Heart left ventricle (tissue), 16 donors: ENCODE results near the gene ZIC2. TPM values are rescaled to one million over a fixed set of nuclear protein-coding genes. Genes with fewer than 3 reads are reported as not detected.

Source experiments
- ATAC-seq, 4 donors: fragments of 200-7000 bp; cut with Tn5 transposase; one replicate each; pipeline ENCODE4 v1.9.1; 2020 to 2022; ENCODE audit warnings: moderate library complexity in 4 of 4, mild to moderate bottlenecking in 3 of 4, moderate number of reproducible peaks in 1 of 4
- DNase-seq, 5 donors: peaks; one replicate each; pipeline ENCODE4 v3.0.0-alpha.2; 2020
- H3K27ac ChIP-seq, 12 donors: fragments of 200-600 bp; sonication (generic) in 4 of 12; one replicate each; pipeline versions ENCODE4 v1.5.0 to v1.8.0; 2016 to 2022; ENCODE audit warnings: mild to moderate bottlenecking in 2 of 12
- H3K27me3 ChIP-seq, 9 donors: fragments of 200-600 bp; sonication (generic) in 2 of 9; one replicate each; pipeline versions ENCODE4 v1.5.1 to v1.8.0; 2016 to 2022; ENCODE audit warnings: mild to moderate bottlenecking in 3 of 9
- H3K36me3 ChIP-seq, 9 donors: fragments of 200-600 bp; sonication (generic) in 2 of 9; one replicate each; pipeline versions ENCODE4 v1.5.0 to v1.8.0; 2018 to 2022; ENCODE audit warnings: mild to moderate bottlenecking in 2 of 9
- H3K4me1 ChIP-seq, 12 donors: fragments of 200-600 bp; sonication (generic) in 4 of 12; one replicate each; pipeline versions ENCODE4 v1.5.0 to v1.8.0; 2016 to 2022; ENCODE audit warnings: mild to moderate bottlenecking in 3 of 12
- H3K4me3 ChIP-seq, 12 donors: fragments of 200-600 bp; sonication (generic) in 4 of 12; one replicate each; pipeline versions ENCODE4 v1.5.0 to v1.8.0; 2017 to 2022; ENCODE audit warnings: mild to moderate bottlenecking in 9 of 12, moderate library complexity in 4 of 12
- H3K9me3 ChIP-seq, 12 donors: fragments of 200-600 bp; sonication (generic) in 4 of 12; one replicate each; pipeline versions ENCODE4 v1.5.0 to v1.8.0; 2016 to 2022; ENCODE audit warnings: mild to moderate bottlenecking in 1 of 12
- POLR2A ChIP-seq, 2 donors: fragments of 450-650 bp; IDR thresholded peaks; one replicate each; pipeline ENCODE4 v1.6.1; 2017; ENCODE audit warnings: antibody characterized with exemption in 2 of 2, mild to moderate bottlenecking in 2 of 2, moderate library complexity in 2 of 2
- WGBS, 4 donors: extraction: QIAGEN DNeasy Blood & Tissue Kit in 2 of 4; methylation state at CpG; one replicate each; pipeline versions ENCODE4 v1.1.5 to v1.1.7; 2013 to 2018; 5-methylcytosine and 5-hydroxymethylcytosine counted together
- intact Hi-C, 10 donors: fragments of 100-400 bp; cut with DNase I; formaldehyde crosslinking; loops; one replicate each; pipeline versions ENCODE4 v1.11.1 to v1.14.2; 2022
- polyA plus RNA-seq, 2 donors: library from polyadenylated mRNA; stranded (reverse); fragments of 200-250 nt; gene quantifications; one replicate each; pipeline ENCODE4 v1.2.3, GENCODE V29; 2013
- total RNA-seq, 9 donors: library from RNA; depleted of rRNA in 2 of 9; stranded (reverse); fragments of >200 nt in 2 of 9; fragmentation: NEBNext Ultra II Directional in 3 of 9; extraction: Animal tissue kit (Norgen Biotek cat#: 25700) in 3 of 9; gene quantifications; one replicate each; pipeline versions ENCODE4 v1.1.0 to v1.2.4, GENCODE V29; 2016 to 2023
- TF ChIP-seq, protein P1 (sequence below), 12 donors: fragments of 200-600 bp; sonication (generic) in 4 of 12; IDR thresholded peaks; one replicate each; pipeline versions ENCODE4 v1.5.0 to v1.8.0; 2018 to 2022; ENCODE audit warnings: antibody characterized with exemption in 12 of 12, mild to moderate bottlenecking in 5 of 12
- donor health status: ischemic (EF 13 %, LVEDD 7.1; RV severe dilation, severe dysfunction).
- donor health status: healthy with polysubstance abuse.
- donor health status: DM: no; HTN: yes; CAD: no.
- donor health status: DM: no; HTN: no; CAD: no.
- donor health status: ischemic (EF 25% LVEDD 6.9; RV normal size, moderate dysfunction).
- donor health status: ischemic (EF 25% LVEDD 5.7; RV mildly dilated, moderate dysfunction).
- donor health status: healthy.
- donor health status: DM: yes; HTN: yes; CAD: no.
- donor health status: ischemic (EF 35%, LVEDD 5.7; RV mildly dilated, moderate dysfunction).
- donor health status: nonischemic (EF 11% LVEDD 7.7; RV severe dilation, severe dysfunction).
- donor health status: DM: yes; HTN: yes; CAD: no.
- donor health status: PGD.
- donor health status: ischemic (EF 29% LVEDD 5.4; RV normal size, mild dysfunction).
- donor health status: nonischemic (EF 23%, LVEDD 6.1; RV moderate dilation, normal function).

Gene ZIC2
- total and polyA plus RNA-seq, 11 donors: not detected

DNA sequence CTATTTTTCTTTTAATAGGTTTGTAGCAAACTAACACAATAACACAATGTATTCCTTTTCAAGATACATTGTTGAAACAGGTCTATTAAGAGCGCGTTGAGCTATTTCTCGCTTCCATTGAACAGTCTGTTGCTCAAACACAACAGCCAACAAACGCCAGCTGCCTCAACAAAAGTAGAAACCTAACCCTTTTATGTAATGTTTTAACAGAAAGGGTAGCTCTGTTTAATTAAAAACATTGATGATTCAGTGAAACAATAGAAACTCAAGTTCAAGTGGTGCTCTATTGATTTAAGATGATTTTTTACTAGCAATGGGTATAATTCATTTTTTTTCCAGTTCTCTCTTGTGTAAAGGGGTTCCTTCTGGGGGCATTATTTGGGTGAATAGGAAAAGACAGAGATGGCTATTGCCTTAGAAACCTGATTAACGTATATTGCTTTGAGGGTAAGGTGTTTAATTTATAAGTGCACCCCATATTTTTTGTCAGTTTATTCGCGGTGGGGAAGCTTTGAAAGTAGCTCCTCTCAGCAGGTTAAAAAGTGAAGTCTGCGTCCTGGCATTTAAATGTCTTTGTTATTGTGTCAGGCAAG, 14.9 kb downstream of the ZIC2 start:
- no peak overlapping the region for H3K4me3 ChIP-seq
- TF ChIP-seq, protein P1, sequence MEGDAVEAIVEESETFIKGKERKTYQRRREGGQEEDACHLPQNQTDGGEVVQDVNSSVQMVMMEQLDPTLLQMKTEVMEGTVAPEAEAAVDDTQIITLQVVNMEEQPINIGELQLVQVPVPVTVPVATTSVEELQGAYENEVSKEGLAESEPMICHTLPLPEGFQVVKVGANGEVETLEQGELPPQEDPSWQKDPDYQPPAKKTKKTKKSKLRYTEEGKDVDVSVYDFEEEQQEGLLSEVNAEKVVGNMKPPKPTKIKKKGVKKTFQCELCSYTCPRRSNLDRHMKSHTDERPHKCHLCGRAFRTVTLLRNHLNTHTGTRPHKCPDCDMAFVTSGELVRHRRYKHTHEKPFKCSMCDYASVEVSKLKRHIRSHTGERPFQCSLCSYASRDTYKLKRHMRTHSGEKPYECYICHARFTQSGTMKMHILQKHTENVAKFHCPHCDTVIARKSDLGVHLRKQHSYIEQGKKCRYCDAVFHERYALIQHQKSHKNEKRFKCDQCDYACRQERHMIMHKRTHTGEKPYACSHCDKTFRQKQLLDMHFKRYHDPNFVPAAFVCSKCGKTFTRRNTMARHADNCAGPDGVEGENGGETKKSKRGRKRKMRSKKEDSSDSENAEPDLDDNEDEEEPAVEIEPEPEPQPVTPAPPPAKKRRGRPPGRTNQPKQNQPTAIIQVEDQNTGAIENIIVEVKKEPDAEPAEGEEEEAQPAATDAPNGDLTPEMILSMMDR (IDR thresholded peaks at IDR 0.05): no peak
- TF ChIP-seq POLR2A (IDR thresholded peaks at IDR 0.05): no peak
- peaks cover 62 to 100% (median 89%) of the 10 kb centered on the region in 9 donors for H3K27me3 ChIP-seq
- H3K9me3 ChIP-seq: no peaks in the 10 kb centered on the region
- intact Hi-C loops: no loop called here
- H3K36me3 ChIP-seq: no peaks in the 10 kb centered on the region
- peaks cover 0 to 6% (median 0%) of the 10 kb centered on the region in 12 donors for H3K4me1 ChIP-seq
- ATAC-seq: no peak
- DNase-seq: no peak
- WGBS, 4 donors: 14 to 18% (median 18%) methylated on average over 8 of the region's 8 CpGs
- no peak overlapping the region for H3K27ac ChIP-seq

DNA sequence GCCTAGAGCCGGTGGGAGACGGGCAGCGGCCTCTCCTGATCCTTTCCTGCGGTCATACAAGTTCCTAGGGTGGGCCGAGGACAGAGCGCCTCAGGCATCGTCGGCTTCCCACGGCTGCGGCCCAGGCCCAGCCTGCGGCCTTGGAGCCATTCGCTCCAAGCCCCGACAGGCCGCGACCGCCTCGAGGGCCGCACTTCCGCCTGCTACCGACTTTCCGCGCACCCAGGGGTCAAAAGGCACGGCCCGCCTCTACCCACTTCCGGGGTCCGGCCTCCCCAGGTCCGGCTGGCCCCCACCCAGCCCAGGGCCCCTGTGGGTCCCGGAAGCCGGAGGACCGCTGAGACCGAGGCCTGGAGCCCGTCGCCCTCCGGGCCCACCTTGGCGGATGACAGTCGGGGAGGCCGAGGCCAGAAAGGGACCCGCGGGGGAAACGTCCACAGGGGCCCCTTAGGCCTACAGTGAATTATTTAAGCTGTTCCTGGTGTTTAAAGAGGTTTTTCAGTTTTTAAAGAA, 16.2 kb downstream of the ZIC2 start:
- ATAC-seq (peak in 1 of 4 donors; percentile 39), DNase-seq (no peak)

DNA sequence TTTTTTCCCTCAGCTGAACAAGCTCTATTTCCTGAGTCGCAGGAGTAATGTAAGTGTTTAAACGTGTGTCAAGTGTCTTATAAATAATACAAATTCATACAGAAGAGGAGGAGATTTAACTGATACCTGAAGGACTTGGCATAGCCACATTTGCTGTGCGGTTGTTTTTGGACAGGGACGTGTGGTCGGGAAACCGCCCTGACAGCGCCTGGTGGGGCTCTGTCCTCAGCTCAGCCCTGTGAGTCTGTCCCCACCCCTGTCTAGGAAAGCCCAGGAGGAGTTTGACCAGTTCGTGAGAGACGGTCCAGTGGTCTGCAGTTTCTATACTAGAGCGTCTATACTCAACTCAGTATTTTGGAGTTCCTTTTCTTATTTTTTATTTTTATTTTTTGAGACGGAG, 16.7 kb downstream of the ZIC2 start:
- DNase-seq (no peak), ATAC-seq (no peak)
- intact Hi-C loops: no loop called here
- peaks cover 0 to 6% (median 0%) of the 10 kb centered on the region in 12 donors for H3K4me1 ChIP-seq
- 87 to 90% (median 89%) methylated on average over 11 of the region's 11 CpGs for WGBS, 4 donors
- H3K9me3 ChIP-seq: peaks cover 0 to under 1% (median 0%) of the 10 kb centered on the region in 12 donors
- no peak overlapping the region for H3K27ac ChIP-seq
- no peak overlapping the region for H3K4me3 ChIP-seq
- no peaks in the 10 kb centered on the region for H3K36me3 ChIP-seq
- H3K27me3 ChIP-seq: peaks cover 45 to 99% (median 72%) of the 10 kb centered on the region in 9 donors
- TF ChIP-seq POLR2A (IDR thresholded peaks at IDR 0.05): no peak
- TF ChIP-seq, protein P1 (IDR thresholded peaks at IDR 0.05): no peak

More for the DNA sequence above, 16.2 kb downstream of the ZIC2 start:
- no peak overlapping the region for H3K27ac ChIP-seq
- WGBS, 4 donors: 38 to 48% (median 45%) methylated on average over 20 to 40 of the region's 40 CpGs
- intact Hi-C loops: no loop called here
- TF ChIP-seq POLR2A (IDR thresholded peaks at IDR 0.05): no peak
- TF ChIP-seq, protein P1 (IDR thresholded peaks at IDR 0.05): no peak
- H3K4me1 ChIP-seq: peaks cover 0 to 6% (median 0%) of the 10 kb centered on the region in 12 donors
- H3K4me3 ChIP-seq: peak overlapping the region in 1 of 12 donors; percentile 7
- peaks cover 50 to 99% (median 76%) of the 10 kb centered on the region in 9 donors for H3K27me3 ChIP-seq
- no peaks in the 10 kb centered on the region for H3K9me3 ChIP-seq
- H3K36me3 ChIP-seq: no peaks in the 10 kb centered on the region

DNA sequence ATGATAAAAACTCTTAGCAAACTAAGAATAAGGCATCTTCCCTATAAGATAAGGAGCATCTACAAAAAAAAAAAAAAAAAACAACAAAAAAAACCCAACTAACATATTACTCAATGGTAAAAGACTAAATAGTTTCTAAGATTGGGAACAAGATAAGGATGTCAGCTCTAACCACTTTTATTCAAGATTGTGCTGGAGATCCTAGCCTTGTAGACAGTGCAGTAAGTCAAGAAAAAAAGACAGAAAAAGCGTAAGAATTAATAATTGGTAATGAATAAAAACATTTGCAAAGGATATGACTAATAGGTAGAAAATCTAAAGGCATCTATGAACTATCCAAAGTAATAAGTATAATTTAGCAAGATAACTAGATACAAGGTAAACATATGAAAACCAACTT, 33.0 kb downstream of the ZIC2 start:
- H3K4me3 ChIP-seq: no peak overlapping the region
- H3K27me3 ChIP-seq: peaks cover 0 to 36% (median 4%) of the 10 kb centered on the region in 9 donors
- H3K4me1 ChIP-seq: no peaks in the 10 kb centered on the region
- WGBS, 4 donors: 87 to 96% (median 92%) methylated on average over 1 of the region's 1 CpG
- intact Hi-C loops: no loop called here
- H3K27ac ChIP-seq: no peak overlapping the region
- DNase-seq (no peak), ATAC-seq (no peak)
- no peak for TF ChIP-seq POLR2A (IDR thresholded peaks at IDR 0.05)
- TF ChIP-seq, protein P1 (IDR thresholded peaks at IDR 0.05): no peak
- no peaks in the 10 kb centered on the region for H3K36me3 ChIP-seq
- no peaks in the 10 kb centered on the region for H3K9me3 ChIP-seq
